Ovary (tissue), 9 donors: ENCODE measurements around the gene HSPH1. TPM values are rescaled to one million over a fixed set of nuclear protein-coding genes. Genes with fewer than 3 reads are reported as not detected.

Source experiments
- DNase-seq, 5 donors: peaks; one replicate each; pipeline ENCODE4 v3.0.0-alpha.2; 2019 to 2020
- H3K27ac ChIP-seq, 2 donors: fragments of 200-600 bp; one replicate each; pipeline versions ENCODE4 v1.5.1 to v1.8.0; 2019 to 2022
- H3K27me3 ChIP-seq: fragments of 200-600 bp; one replicate; pipeline ENCODE4 v1.8.0; 2022
- H3K36me3 ChIP-seq: fragments of 200-600 bp; sonication (generic); one replicate; pipeline ENCODE4 v1.5.1; 2019
- H3K4me1 ChIP-seq: one replicate; pipeline ENCODE4 v1.8.1; 2013; ENCODE audit warnings: mild to moderate bottlenecking, moderate library complexity; ENCODE audit not compliant: insufficient read depth
- H3K4me3 ChIP-seq: fragments of 200-600 bp; sonication (generic); one replicate; pipeline ENCODE4 v1.5.1; 2017
- H3K9me3 ChIP-seq, 2 donors: fragments of 200-600 bp in 1 of 2; sonication (generic) in 1 of 2; one replicate each; pipeline versions ENCODE4 v1.5.1 to v1.8.1; 2013 to 2019; ENCODE audit warnings: mild to moderate bottlenecking in 1 of 2, moderate library complexity in 1 of 2
- CTCF ChIP-seq, 3 donors: fragments of 450-650 bp in 2 of 3; fragments of 200-600 bp in 1 of 3; IDR thresholded peaks; one replicate each; pipeline versions ENCODE4 v1.5.1 to v1.8.0; 2016 to 2022; ENCODE audit warnings: antibody characterized with exemption in 3 of 3, mild to moderate bottlenecking in 1 of 3
- EP300 ChIP-seq: sonication (generic); formaldehyde crosslinking; IDR thresholded peaks from one replicate; pipeline ENCODE4 v1.6.1; 2017; ENCODE audit warnings: antibody characterized with exemption
- POLR2A ChIP-seq: fragments of 450-650 bp; IDR thresholded peaks from one replicate; pipeline ENCODE4 v1.6.1; 2017; ENCODE audit warnings: antibody characterized with exemption, mild to moderate bottlenecking, moderate library complexity
- WGBS, 3 donors: extraction: QIAGEN DNeasy Blood & Tissue Kit in 1 of 3; methylation state at CpG; one replicate each; pipeline versions ENCODE4 v1.1.5 to v1.1.7; 2013 to 2017; 5-methylcytosine and 5-hydroxymethylcytosine counted together
- intact Hi-C, 4 donors: fragments of 100-400 bp; cut with DNase I; formaldehyde crosslinking; loops; one replicate each; pipeline versions ENCODE4 v1.11.0 to v1.15.1; 2022 to 2023
- polyA plus RNA-seq, 2 donors: library from polyadenylated mRNA; stranded (reverse); fragments of 200-250 nt in 1 of 2; fragments of 350-450 nt in 1 of 2; fragmentation: Illumina TruSeq in 1 of 2; extraction: RNeasy Lipid Tissue Mini Kit (QIAGEN cat#74804) in 1 of 2; gene quantifications; one replicate each; pipeline ENCODE4 v1.2.3, GENCODE V29; 2013 to 2014
- total RNA-seq, 7 donors: library from RNA; depleted of rRNA in 2 of 7; stranded (reverse); fragments of >200 nt in 2 of 7; fragmentation: NEBNext Ultra II Directional in 3 of 7; extraction: Animal tissue kit (Norgen Biotek cat#: 25700) in 3 of 7; gene quantifications; one replicate each; pipeline versions ENCODE4 v1.1.0 to v1.2.4, GENCODE V29; 2016 to 2023
- donor health status: DM: no; HTN: no; CAD: no; lungs with moderate emphysema.
- donor health status: DM: no; HTN: no; CAD: no.
- donor health status: Bipolar disorder and iron deficiency.
- donor health status: DM: yes; HTN: yes; CAD: no.
- donor health status: DM: no; HTN: no; CAD: no.
- donor health status: DM: yes; HTN: yes; CAD: no.

The HSPH1 gene
- total and polyA plus RNA-seq, 9 donors = 16.0 to 93.2 (median 52.7) TPM

DNA sequence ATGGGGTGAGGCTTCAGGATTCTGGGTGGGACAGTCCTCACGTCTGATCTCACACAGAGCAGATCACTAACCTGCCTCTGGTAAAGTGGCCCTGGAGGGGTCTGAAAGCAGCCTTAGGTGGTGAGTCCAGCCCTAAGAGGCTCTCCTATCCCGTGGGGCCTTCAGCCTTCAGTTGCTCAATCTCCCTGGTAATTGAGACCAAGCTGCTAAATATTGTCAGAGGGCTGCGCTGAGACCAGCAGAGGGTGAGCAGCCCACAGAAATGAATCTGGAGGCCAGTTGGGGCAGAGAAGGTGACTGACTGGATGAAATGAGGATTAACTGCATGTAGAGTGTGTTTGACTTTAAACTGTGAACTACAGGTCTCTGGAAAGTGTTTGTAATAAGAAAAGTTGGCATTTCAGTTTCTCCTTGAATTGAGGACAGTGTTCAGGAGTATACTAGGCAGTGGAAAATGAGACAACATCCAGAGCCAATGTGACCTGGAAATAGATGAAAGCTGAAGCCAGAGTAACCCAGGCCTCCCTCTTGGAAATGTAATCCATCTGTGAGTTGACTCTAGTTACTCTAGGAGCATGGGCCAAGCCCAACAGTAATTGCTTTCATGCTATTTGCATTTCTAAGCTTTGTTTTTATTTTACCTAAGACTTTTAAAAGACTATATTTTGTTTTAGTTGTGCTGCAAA is 14.3 kb upstream of the HSPH1 start:
- intact Hi-C loops = loop anchor here in 1 of 4 donors (5.0 kb wide), 1 partner anchor 424 kb away; no protein-coding TSS in a partner anchor
- no peak for DNase-seq
- no peaks in the 10 kb centered on the region for H3K9me3 ChIP-seq
- WGBS, 3 donors = 55 to 72% (median 71%) methylated on average over 3 of the region's 3 CpGs
- no peaks in the 10 kb centered on the region for H3K27me3 ChIP-seq
- TF ChIP-seq CTCF (IDR thresholded peaks at IDR 0.05) (no peak), POLR2A (no peak), EP300 (no peak)
- no peaks in the 10 kb centered on the region for H3K4me1 ChIP-seq
- H3K36me3 ChIP-seq = no peaks in the 10 kb centered on the region
- H3K27ac ChIP-seq = no peak overlapping the region
- no peak overlapping the region for H3K4me3 ChIP-seq

DNA sequence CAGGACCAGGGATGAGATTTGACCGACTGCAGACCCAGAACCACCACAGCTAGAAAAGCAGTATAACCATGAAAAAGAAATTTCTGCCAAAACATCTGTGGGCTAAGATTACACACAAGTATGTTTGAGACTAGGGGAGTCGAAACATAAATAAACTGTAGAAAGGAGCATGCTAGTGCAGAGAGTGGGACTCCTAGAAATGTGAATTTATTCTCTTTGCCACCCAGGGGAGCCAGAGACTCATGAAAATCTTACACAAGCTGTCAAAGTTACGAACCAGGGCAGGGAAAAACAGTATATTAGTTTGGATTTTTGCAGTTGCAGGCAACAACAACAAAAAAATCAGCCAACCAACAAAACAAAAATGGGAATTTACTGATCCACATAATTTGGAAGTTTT is 12.3 kb upstream of the HSPH1 start:
- no peak overlapping the region for H3K4me3 ChIP-seq
- H3K27ac ChIP-seq = no peak overlapping the region
- H3K9me3 ChIP-seq = no peaks in the 10 kb centered on the region
- H3K4me1 ChIP-seq = no peaks in the 10 kb centered on the region
- intact Hi-C loops = no loop called here
- H3K27me3 ChIP-seq = no peaks in the 10 kb centered on the region
- TF ChIP-seq EP300 (no peak), CTCF (IDR thresholded peaks at IDR 0.05) (no peak), POLR2A (no peak)
- 14 to 29% (median 22%) methylated on average over 3 of the region's 3 CpGs for WGBS, 3 donors
- no peak for DNase-seq
- H3K36me3 ChIP-seq = no peaks in the 10 kb centered on the region

- H3K4me1 ChIP-seq = no peaks in the 10 kb centered on the region
- intact Hi-C loops = no loop called here
- no peak overlapping the region for H3K27ac ChIP-seq
- no peaks in the 10 kb centered on the region for H3K9me3 ChIP-seq
- TF ChIP-seq EP300 (no peak), POLR2A (no peak), CTCF (IDR thresholded peaks at IDR 0.05) (no peak)
- H3K36me3 ChIP-seq = no peaks in the 10 kb centered on the region
- DNase-seq = no peak
- H3K4me3 ChIP-seq = no peak overlapping the region
- 47 to 62% (median 51%) methylated on average over 2 of the region's 2 CpGs for WGBS, 3 donors
- no peaks in the 10 kb centered on the region for H3K27me3 ChIP-seq
Observed at GRCh38 chr13:31172535-31172934, 10.8 kb upstream of the HSPH1 start.

- Histone ChIP-seq H3K27me3 (no peaks in the 10 kb centered on the region), H3K4me1 (no peaks in the 10 kb centered on the region), H3K27ac (no peak overlapping the region), H3K9me3 (no peaks in the 10 kb centered on the region), H3K4me3 (no peak overlapping the region), H3K36me3 (no peaks in the 10 kb centered on the region)
- TF ChIP-seq CTCF (IDR thresholded peaks at IDR 0.05) (no peak), POLR2A (no peak)
- DNase-seq = no peak
- intact Hi-C loops = no loop called here
- WGBS, 3 donors = 78 to 83% (median 79%) methylated on average over 3 of the region's 3 CpGs
Observed at GRCh38 chr13:31172001-31172400, 10.3 kb upstream of the HSPH1 start.
